Measurements from ENCODE around the gene KLHDC8B.
"Not testable (repeated sequence)": the region's sequence is repeated elsewhere in the genome, so short reads cannot be mapped to it uniquely, and the experiment has no call there.

KLHDC8B gene

GRCh38 chr3:49217688-49218470 is 46.5 kb downstream of the KLHDC8B start:
- in situ Hi-C loops (cut with HindIII; ENCODE audit: low sequenced_read_pairs): no loop called here
- no peak overlapping the region for H3K4me3 ChIP-seq (ENCODE audit: low read depth, low read length)
- no peak for DNase-seq (ENCODE audit: low read depth, low spot score)
- no peak for TF ChIP-seq CTCF (IDR thresholded peaks at IDR 0.05; ENCODE audit: low read depth, low read length)

GRCh38 chr3:49218471-49218989 is 47.1 kb downstream of the KLHDC8B start:
- peak; percentile 88 for DNase-seq (ENCODE audit: low read depth, low spot score)
- in situ Hi-C loops (cut with HindIII; ENCODE audit: low sequenced_read_pairs); H3K4me3 ChIP-seq (ENCODE audit: low read depth, low read length): not testable (repeated sequence)

GRCh38 chr3:49219132-49219531 is 47.7 kb downstream of the KLHDC8B start:
- in situ Hi-C loops (cut with HindIII; ENCODE audit: low sequenced_read_pairs): no loop called here
- TF ChIP-seq CTCF (IDR thresholded peaks at IDR 0.05; ENCODE audit: low read depth, low read length): no peak
- no peak for DNase-seq (ENCODE audit: low read depth, low spot score)
- no peak overlapping the region for H3K4me3 ChIP-seq (ENCODE audit: low read depth, low read length)

- in situ Hi-C loops (cut with HindIII; ENCODE audit: low sequenced_read_pairs); DNase-seq (ENCODE audit: low read depth, low spot score); H3K4me3 ChIP-seq (ENCODE audit: low read depth, low read length): not testable (repeated sequence)
These were observed 49.7 kb downstream of the KLHDC8B start for GRCh38 chr3:49220985-49221563.

GRCh38 chr3:49222002-49222401 is 50.6 kb downstream of the KLHDC8B start:
- TF ChIP-seq CTCF (IDR thresholded peaks at IDR 0.05; ENCODE audit: low read depth, low read length): no peak
- H3K4me3 ChIP-seq (ENCODE audit: low read depth, low read length): no peak overlapping the region
- in situ Hi-C loops (cut with HindIII; ENCODE audit: low sequenced_read_pairs): no loop called here
- no peak for DNase-seq (ENCODE audit: low read depth, low spot score)
